OCI-LY3 (cell line): ENCODE measurements around the gene PPP1R14D.

Experiments used
- EZH2phosphoT487 ChIP-seq: fragments of 200-600 bp; shearing (Covaris generic); IDR thresholded peaks from 2 replicates; pipeline ENCODE4 v1.6.1; 2018; ENCODE audit warnings: antibody characterized with exemption, mixed run types, low read depth
- TF ChIP-seq, protein P1 (sequence below): fragments of 200-600, 300-600 bp; sonication (generic); IDR thresholded peaks from 2 replicates; pipeline ENCODE4 v1.5.1; 2014; ENCODE audit warnings: antibody characterized with exemption, low read length, low read depth

DNA sequence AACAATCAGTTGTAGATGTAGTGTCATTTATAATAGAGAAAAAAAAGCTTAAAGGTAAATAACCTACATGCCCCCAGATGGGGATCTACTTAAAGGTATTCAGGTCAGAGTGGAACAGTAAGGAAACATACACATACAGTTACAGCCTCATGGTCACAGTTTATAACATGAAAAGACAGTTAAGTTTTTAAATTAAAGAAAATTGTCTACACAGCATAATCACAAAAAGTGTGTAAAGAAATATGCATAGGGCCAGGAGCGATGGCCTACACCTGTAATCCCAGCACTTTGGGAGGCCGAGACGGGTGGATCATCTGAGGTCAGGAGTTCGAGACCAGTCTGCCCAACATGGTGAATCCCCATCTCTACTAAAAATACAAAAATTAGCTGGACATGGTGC, 38.7 kb upstream of the PPP1R14D start:
- TF ChIP-seq, protein P1, sequence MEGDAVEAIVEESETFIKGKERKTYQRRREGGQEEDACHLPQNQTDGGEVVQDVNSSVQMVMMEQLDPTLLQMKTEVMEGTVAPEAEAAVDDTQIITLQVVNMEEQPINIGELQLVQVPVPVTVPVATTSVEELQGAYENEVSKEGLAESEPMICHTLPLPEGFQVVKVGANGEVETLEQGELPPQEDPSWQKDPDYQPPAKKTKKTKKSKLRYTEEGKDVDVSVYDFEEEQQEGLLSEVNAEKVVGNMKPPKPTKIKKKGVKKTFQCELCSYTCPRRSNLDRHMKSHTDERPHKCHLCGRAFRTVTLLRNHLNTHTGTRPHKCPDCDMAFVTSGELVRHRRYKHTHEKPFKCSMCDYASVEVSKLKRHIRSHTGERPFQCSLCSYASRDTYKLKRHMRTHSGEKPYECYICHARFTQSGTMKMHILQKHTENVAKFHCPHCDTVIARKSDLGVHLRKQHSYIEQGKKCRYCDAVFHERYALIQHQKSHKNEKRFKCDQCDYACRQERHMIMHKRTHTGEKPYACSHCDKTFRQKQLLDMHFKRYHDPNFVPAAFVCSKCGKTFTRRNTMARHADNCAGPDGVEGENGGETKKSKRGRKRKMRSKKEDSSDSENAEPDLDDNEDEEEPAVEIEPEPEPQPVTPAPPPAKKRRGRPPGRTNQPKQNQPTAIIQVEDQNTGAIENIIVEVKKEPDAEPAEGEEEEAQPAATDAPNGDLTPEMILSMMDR = no peak
- TF ChIP-seq EZH2phosphoT487 = no peak
